Mucosa of descending colon (tissue), 3 donors: ENCODE measurements around the gene TMEM147. TPM values are rescaled to one million over a fixed set of nuclear protein-coding genes. Genes with fewer than 3 reads are reported as not detected.

ENCODE experiments used
- ATAC-seq: fragments of 200-7000 bp; cut with Tn5 transposase; one replicate; pipeline ENCODE4 v1.9.1; 2020; ENCODE audit warnings: mild to moderate bottlenecking, moderate library complexity
- DNase-seq, 3 donors: peaks; one replicate each; pipeline ENCODE4 v3.0.0-alpha.2; 2020
- H3K36me3 ChIP-seq: fragments of 200-600 bp; one replicate; pipeline ENCODE4 v1.8.0; 2021; ENCODE audit warnings: low read depth, mild to moderate bottlenecking
- H3K4me1 ChIP-seq: fragments of 200-600 bp; one replicate; pipeline ENCODE4 v1.8.0; 2021; ENCODE audit warnings: low read depth, mild to moderate bottlenecking
- H3K4me3 ChIP-seq: fragments of 200-600 bp; one replicate; pipeline ENCODE4 v1.8.0; 2021; ENCODE audit warnings: mild to moderate bottlenecking
- H3K9me3 ChIP-seq: fragments of 200-600 bp; one replicate; pipeline ENCODE4 v1.8.0; 2021; ENCODE audit warnings: mild to moderate bottlenecking
- CTCF ChIP-seq: fragments of 200-600 bp; IDR thresholded peaks from one replicate; pipeline ENCODE4 v1.8.0; 2022; ENCODE audit warnings: antibody characterized with exemption, mild to moderate bottlenecking
- intact Hi-C, 2 donors: fragments of 100-400 bp; cut with DNase I in 1 of 2; cut with micrococcal nuclease in 1 of 2; formaldehyde crosslinking; loops; one replicate each; pipeline versions ENCODE4 v1.11.0 to v1.11.1; 2022; cut with DNase I, micrococcal nuclease
- total RNA-seq, 3 donors: library from RNA; stranded (reverse); fragmentation: NEBNext Ultra II Directional in 2 of 3; extraction: Animal tissue kit (Norgen Biotek cat#: 25700) in 2 of 3; gene quantifications; one replicate each; pipeline versions ENCODE4 v1.2.1 to v1.2.4, GENCODE V29; 2021 to 2023
- donor health status: DM: no; HTN: no; CAD: no; lungs with moderate emphysema.
- donor health status: DM: no; HTN: no; CAD: no.
- donor health status: DM: no; HTN: yes; CAD: no.

TMEM147 gene
- total RNA-seq, 3 donors from 2014 or later: 54.4 to 62.8 (median 58.2) TPM

GRCh38 chr19:35501684-35502083, 43.7 kb upstream of the TMEM147 start:
- intact Hi-C loops: no loop called here

DNA sequence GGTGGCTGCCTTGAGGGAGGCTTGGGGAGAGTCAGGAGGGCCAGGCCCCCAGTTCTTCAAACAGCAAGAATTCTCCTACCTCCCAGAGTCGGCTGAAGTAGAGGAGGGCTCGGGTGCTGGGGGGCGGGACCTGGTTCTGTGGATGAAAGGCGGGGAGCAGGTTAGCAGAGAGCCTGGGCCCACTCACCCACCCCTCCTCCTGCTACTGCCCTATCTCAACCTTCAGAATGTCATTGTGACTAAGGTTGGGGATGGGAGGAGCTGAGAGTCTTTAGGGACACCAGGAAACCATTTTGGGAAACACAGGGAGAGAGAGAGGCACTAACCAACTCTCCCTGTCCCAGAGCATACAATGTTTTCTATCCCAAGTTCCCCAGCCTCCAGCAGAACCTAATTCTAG, 42.7 kb upstream of the TMEM147 start:
- H3K9me3 ChIP-seq: no peaks in the 10 kb centered on the region
- H3K4me1 ChIP-seq: no peaks in the 10 kb centered on the region
- ATAC-seq: no peak
- no peak overlapping the region for H3K4me3 ChIP-seq
- H3K36me3 ChIP-seq: no peaks in the 10 kb centered on the region
- no peak for DNase-seq
- no peak for TF ChIP-seq CTCF
- intact Hi-C loops: no loop called here

More at GRCh38 chr19:35501684-35502083, 43.7 kb upstream of the TMEM147 start:
- no peak for ATAC-seq
- Histone ChIP-seq H3K9me3 (no peaks in the 10 kb centered on the region), H3K36me3 (no peaks in the 10 kb centered on the region), H3K4me1 (no peaks in the 10 kb centered on the region), H3K4me3 (no peak overlapping the region)
- no peak for TF ChIP-seq CTCF
- DNase-seq: no peak

- ATAC-seq (no peak), DNase-seq (no peak)
- Histone ChIP-seq H3K9me3 (no peaks in the 10 kb centered on the region), H3K36me3 (no peaks in the 10 kb centered on the region), H3K4me3 (no peak overlapping the region), H3K4me1 (peaks cover 9% of the 10 kb centered on the region)
- intact Hi-C loops: no loop called here
- TF ChIP-seq CTCF: no peak
These were observed 39.4 kb upstream of the TMEM147 start for GRCh38 chr19:35506011-35506410.

DNA sequence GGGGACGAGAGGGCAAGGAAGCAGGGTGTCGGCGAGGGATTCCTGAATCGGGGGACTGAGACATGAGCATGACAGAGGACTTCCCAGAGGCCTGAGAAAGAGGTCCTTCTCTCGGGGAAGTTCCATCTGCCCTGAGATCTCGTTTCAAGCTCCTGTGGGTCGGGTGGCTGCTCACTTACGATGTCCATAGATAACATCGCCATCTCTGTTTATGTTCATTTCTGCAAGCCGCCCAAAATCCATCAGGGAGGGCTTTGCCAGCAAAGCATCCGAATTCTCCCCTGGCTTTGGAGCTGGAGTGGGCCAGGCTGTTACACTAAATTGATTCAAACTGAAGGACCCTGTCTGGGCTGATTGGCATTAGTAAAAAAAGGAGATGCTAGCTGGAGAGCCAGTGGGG, 37.9 kb upstream of the TMEM147 start:
- Histone ChIP-seq H3K9me3 (no peaks in the 10 kb centered on the region), H3K4me1 (peaks cover 9% of the 10 kb centered on the region), H3K36me3 (no peaks in the 10 kb centered on the region), H3K4me3 (no peak overlapping the region)
- intact Hi-C loops: no loop called here
- DNase-seq (no peak), ATAC-seq (no peak)
- TF ChIP-seq CTCF: no peak

DNA sequence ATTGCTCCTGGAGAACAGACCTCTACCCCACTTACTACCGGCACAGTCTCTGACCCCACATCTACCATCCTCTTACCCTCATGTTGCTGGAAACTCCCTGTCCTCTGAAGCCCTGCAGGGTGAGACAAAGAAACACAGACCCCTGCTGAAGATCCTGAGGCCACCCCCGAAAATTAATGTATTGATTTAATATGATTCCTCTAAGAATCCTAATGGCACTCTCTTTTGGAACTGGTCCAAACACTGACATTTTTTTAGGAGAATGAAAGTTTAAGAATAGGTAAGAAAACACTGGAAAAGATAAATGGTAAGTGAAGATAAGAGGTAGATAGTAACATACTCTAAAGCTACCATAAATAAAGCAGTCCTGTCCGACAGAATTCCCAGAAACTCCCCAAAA, 37.3 kb upstream of the TMEM147 start:
- peaks cover 9% of the 10 kb centered on the region for H3K4me1 ChIP-seq
- DNase-seq (no peak), ATAC-seq (no peak)
- intact Hi-C loops: no loop called here
- H3K9me3 ChIP-seq: no peaks in the 10 kb centered on the region
- no peak for TF ChIP-seq CTCF
- no peak overlapping the region for H3K4me3 ChIP-seq
- H3K36me3 ChIP-seq: no peaks in the 10 kb centered on the region

- intact Hi-C loops: no loop called here
- Histone ChIP-seq H3K9me3 (no peaks in the 10 kb centered on the region), H3K4me3 (no peak overlapping the region), H3K4me1 (peaks cover 9% of the 10 kb centered on the region), H3K36me3 (no peaks in the 10 kb centered on the region)
- TF ChIP-seq CTCF: no peak
- DNase-seq: peak in 2 of 3 donors; percentile 53 to 60
- ATAC-seq: peak; percentile 78
These were observed 36.3 kb upstream of the TMEM147 start for GRCh38 chr19:35509018-35509652.
